PC-9 (cell line): Measurements from ENCODE around the gene LAMC3. TPM values are rescaled to one million over a fixed set of nuclear protein-coding genes. Genes with fewer than 3 reads are reported as not detected.

Experiments used
- BruUV-seq: library from RNA; stranded (reverse); fragments of 400-500 nt; replicated peaks from 2 replicates; lab custom pipeline; 2021; lab: Mats Ljungman, UMichigan
- CTCF ChIA-PET: fragments of 300-600 bp; sonication (Branson Sonifier 250); formaldehyde crosslinking; loops from one replicate; lab custom pipeline; 2022; ENCODE audit warnings: antibody characterized with exemption; lab: Charles Lee
- POLR2A ChIA-PET: fragments of 300-600 bp; sonication (Branson Sonifier 250); formaldehyde crosslinking; loops from one replicate; lab custom pipeline; 2022; ENCODE audit warnings: antibody characterized with exemption; ENCODE audit not compliant: unreplicated experiment; lab: Charles Lee
- DNase-seq, 2 experiments: peaks; one replicate each; pipeline versions ENCODE4 v3.0.0 to v3.0.0-alpha.2; 2015 to 2022; ENCODE audit warnings: mixed read lengths in 1 of 2
- H2AFZ ChIP-seq: fragments of 200-600 bp; sonication (generic); 2 replicates; pipeline ENCODE4 v1.8.1; 2017; ENCODE audit warnings: antibody characterized with exemption
- H3F3A ChIP-seq: fragments of 200-600 bp; sonication (generic); 2 replicates; pipeline ENCODE4 v1.8.1; 2017; ENCODE audit warnings: antibody characterized with exemption, mild to moderate bottlenecking, low read depth; ENCODE audit not compliant: insufficient read depth
- H3K27ac ChIP-seq: fragments of 200-600 bp; sonication (generic); 2 replicates; pipeline ENCODE4 v1.6.1; 2016; ENCODE audit warnings: mixed run types
- H3K27me3 ChIP-seq: fragments of 200-600 bp; sonication (generic); 2 replicates; pipeline ENCODE4 v1.6.1; 2016; ENCODE audit warnings: low read depth, mixed run types; ENCODE audit not compliant: insufficient read depth
- H3K36me3 ChIP-seq: fragments of 200-600 bp; sonication (generic); 2 replicates; pipeline ENCODE4 v1.6.1; 2016; ENCODE audit warnings: low read depth, mixed run types
- H3K4me1 ChIP-seq: fragments of 200-600 bp; sonication (generic); replicated peaks from 2 replicates; pipeline ENCODE4 v1.6.1; 2016; ENCODE audit warnings: mixed run types; ENCODE audit not compliant: insufficient read depth
- H3K4me2 ChIP-seq: fragments of 200-600 bp; sonication (generic); 2 replicates; pipeline ENCODE4 v1.6.1; 2017; ENCODE audit warnings: mixed run types
- H3K4me3 ChIP-seq: fragments of 200-600 bp; sonication (generic); 2 replicates; pipeline ENCODE4 v1.6.1; 2016; ENCODE audit warnings: mixed run types
- H3K79me2 ChIP-seq: fragments of 200-600 bp; sonication (generic); 2 replicates; pipeline ENCODE4 v1.6.1; 2017; ENCODE audit warnings: low read depth, mixed run types
- H3K9me2 ChIP-seq: fragments of 200-600 bp; sonication (generic); 2 replicates; pipeline ENCODE4 v1.8.1; 2017; ENCODE audit warnings: mild to moderate bottlenecking; ENCODE audit not compliant: insufficient read depth
- H3K9me3 ChIP-seq: fragments of 200-600 bp; sonication (generic); 2 replicates; pipeline ENCODE4 v1.8.1; 2016; ENCODE audit warnings: low read depth; ENCODE audit not compliant: insufficient read depth
- H4K20me1 ChIP-seq: fragments of 200-600 bp; sonication (generic); 2 replicates; pipeline ENCODE4 v1.8.1; 2017; ENCODE audit not compliant: insufficient read depth
- CTCF ChIP-seq: fragments of 200-600 bp; sonication (generic); conservative IDR thresholded peaks from 2 replicates; pipeline ENCODE4 v1.6.1; 2017; ENCODE audit warnings: mixed run types, antibody characterized with exemption, mild to moderate bottlenecking, moderate library complexity
- EZH2 ChIP-seq: fragments of 200-600 bp; sonication (generic); IDR thresholded peaks from 2 replicates; pipeline ENCODE4 v1.8.0; 2017; ENCODE audit warnings: antibody characterized with exemption, low read depth
- intact Hi-C: fragments of 100-400 bp; cut with micrococcal nuclease; formaldehyde crosslinking; loops from one replicate; pipeline ENCODE4 v1.10.0; 2022; ENCODE audit not compliant: unreplicated experiment
- total RNA-seq: library from RNA; stranded (reverse); gene quantifications from 2 replicates; pipeline ENCODE4 v1.2.3, GENCODE V29; 2021

Gene LAMC3
- total RNA-seq, 1 experiment from 2014 or later = 0.41 TPM

- ChIA-PET CTCF (no interaction called here), POLR2A (no interaction called here)
- Histone ChIP-seq H3K9me2 (no peaks in the 10 kb centered on the region), H3K4me2 (no peak overlapping the region), H2AFZ (no peak overlapping the region), H3K27ac (no peak overlapping the region), H3F3A (no peaks in the 10 kb centered on the region), H3K9me3 (no peaks in the 10 kb centered on the region), H4K20me1 (no peaks in the 10 kb centered on the region), H3K79me2 (no peaks in the 10 kb centered on the region), H3K4me1 (no peaks in the 10 kb centered on the region), H3K27me3 (peaks cover 37% of the 10 kb centered on the region), H3K4me3 (no peak overlapping the region), H3K36me3 (no peaks in the 10 kb centered on the region)
- no peak for TF ChIP-seq CTCF
- no peak for TF ChIP-seq EZH2
- intact Hi-C loops = no loop called here
- BruUV-seq = no TSS peak
- no peak for DNase-seq
These were observed 25.7 kb upstream of the LAMC3 start for GRCh38 chr9:130983359-130983670.

GRCh38 chr9:130983970-130984369, 25.0 kb upstream of the LAMC3 start:
- BruUV-seq = no TSS peak
- Histone ChIP-seq H2AFZ (no peak overlapping the region), H3K4me1 (no peaks in the 10 kb centered on the region), H3K9me2 (no peaks in the 10 kb centered on the region), H3K4me2 (no peak overlapping the region), H3K36me3 (no peaks in the 10 kb centered on the region), H3K9me3 (no peaks in the 10 kb centered on the region), H3F3A (no peaks in the 10 kb centered on the region), H3K27me3 (peaks cover 39% of the 10 kb centered on the region), H4K20me1 (no peaks in the 10 kb centered on the region), H3K4me3 (no peak overlapping the region), H3K27ac (no peak overlapping the region), H3K79me2 (no peaks in the 10 kb centered on the region)
- no peak for DNase-seq
- ChIA-PET CTCF (no interaction called here), POLR2A (no interaction called here)
- intact Hi-C loops = no loop called here
- no peak for TF ChIP-seq EZH2
- no peak for TF ChIP-seq CTCF

GRCh38 chr9:130984521-130984920, 24.5 kb upstream of the LAMC3 start:
- H3K9me2 ChIP-seq = no peaks in the 10 kb centered on the region
- H2AFZ ChIP-seq = no peak overlapping the region
- H3K79me2 ChIP-seq = no peaks in the 10 kb centered on the region
- H3K27ac ChIP-seq = no peak overlapping the region
- no peaks in the 10 kb centered on the region for H3K4me1 ChIP-seq
- H3K36me3 ChIP-seq = no peaks in the 10 kb centered on the region
- peaks cover 39% of the 10 kb centered on the region for H3K27me3 ChIP-seq
- no peaks in the 10 kb centered on the region for H3K9me3 ChIP-seq
- intact Hi-C loops = no loop called here
- DNase-seq = no peak
- ChIA-PET POLR2A (interaction anchor here (0.7 kb wide), 1 partner anchor 12 kb away, joined by 6 read pairs; no protein-coding TSS in a partner anchor), CTCF (interaction anchor here (0.5 to 1.3 kb wide), 2 partner anchors 13 to 21 kb away, joined by 3 read pairs; no protein-coding TSS in a partner anchor)
- no TSS peak for BruUV-seq
- H3K4me3 ChIP-seq = no peak overlapping the region
- no peak overlapping the region for H3K4me2 ChIP-seq
- TF ChIP-seq CTCF (no peak), EZH2 (no peak)
- no peaks in the 10 kb centered on the region for H3F3A ChIP-seq
- no peaks in the 10 kb centered on the region for H4K20me1 ChIP-seq
